Panc1 (cell line): ENCODE data around the gene DNAAF5. TPM values are rescaled to one million over a fixed set of nuclear protein-coding genes. Genes with fewer than 3 reads are reported as not detected.
"Not testable (repeated sequence)": the region's sequence is repeated elsewhere in the genome, so short reads cannot be mapped to it uniquely, and the experiment has no call there.

Source experiments
- ATAC-seq: fragments of 200-7000 bp; cut with Tn5 transposase; 2 replicates; pipeline ENCODE4 v1.9.1; 2020; ENCODE audit warnings: mild to moderate bottlenecking, moderate library complexity
- BruUV-seq: library from RNA; stranded (reverse); fragments of 400-500 nt; replicated peaks from 2 replicates; lab custom pipeline; 2021; lab: Mats Ljungman, UMichigan
- CTCF ChIA-PET: fragments of 300-600 bp; sonication (Branson Sonifier 250); formaldehyde crosslinking; loops from one replicate; lab custom pipeline; 2022; ENCODE audit warnings: antibody characterized with exemption; lab: Charles Lee
- POLR2A ChIA-PET: fragments of 300-600 bp; sonication (Branson Sonifier 250); formaldehyde crosslinking; loops from one replicate; lab custom pipeline; 2022; ENCODE audit warnings: antibody characterized with exemption; lab: Charles Lee
- DNase-seq: peaks from one replicate; pipeline ENCODE4 v3.0.0-alpha.2; 2010; ENCODE audit warnings: low read depth, low spot score
- H3K27ac ChIP-seq: 2 replicates; pipeline ENCODE4 v1.5.1; 2011; ENCODE audit warnings: mild to moderate bottlenecking, low read length, inconsistent platforms
- H3K27me3 ChIP-seq: fragments of 200-500 bp; sonication (Bioruptor generic); 2 replicates; pipeline ENCODE4 v1.6.0; 2014; ENCODE audit warnings: low read length, inconsistent platforms; ENCODE audit not compliant: control insufficient read depth, insufficient read depth
- H3K36me3 ChIP-seq: fragments of 200-500 bp; sonication (Bioruptor generic); 2 replicates; pipeline ENCODE4 v1.5.1; 2014; ENCODE audit warnings: inconsistent platforms, mild to moderate bottlenecking, low read length, moderate library complexity; ENCODE audit not compliant: control insufficient read depth, insufficient read depth
- H3K4me1 ChIP-seq: 2 replicates; pipeline ENCODE4 v1.5.1; 2011; ENCODE audit warnings: inconsistent platforms, mild to moderate bottlenecking, low read length, moderate library complexity; ENCODE audit not compliant: control insufficient read depth, insufficient read depth
- H3K4me3 ChIP-seq, 2 experiments: 2 replicates each; pipeline ENCODE4 v1.5.1; 2011 to 2012; ENCODE audit warnings: low read depth in 2 of 2, low read length in 2 of 2, mild to moderate bottlenecking in 2 of 2, inconsistent platforms in 1 of 2, moderate library complexity in 1 of 2
- H3K9me3 ChIP-seq: fragments of 200-500 bp; sonication (Bioruptor generic); 2 replicates; pipeline ENCODE4 v1.5.1; 2014; ENCODE audit warnings: low read depth, mild to moderate bottlenecking, inconsistent platforms, low read length, moderate library complexity; ENCODE audit not compliant: control insufficient read depth, insufficient read depth
- CTCF ChIP-seq: fragments of 450-650 bp; IDR thresholded peaks from 2 replicates; pipeline ENCODE4 v1.5.1; 2017; ENCODE audit warnings: mild to moderate bottlenecking
- POLR2AphosphoS5 ChIP-seq: IDR thresholded peaks from 2 replicates; pipeline ENCODE4 v1.6.1; 2012; ENCODE audit warnings: mild to moderate bottlenecking, low read depth, low read length, moderate library complexity
- REST ChIP-seq, 2 experiments: IDR thresholded peaks; 2 replicates each; pipeline ENCODE4 v1.6.1; 2011 to 2012; ENCODE audit warnings: low read depth in 2 of 2, control low read depth in 1 of 2, low read length in 1 of 2, mild to moderate bottlenecking in 1 of 2, moderate library complexity in 1 of 2; ENCODE audit not compliant: insufficient read depth in 1 of 2
- SIN3A ChIP-seq: IDR thresholded peaks from 2 replicates; pipeline ENCODE4 v1.6.1; 2012; ENCODE audit warnings: low read depth, mild to moderate bottlenecking, low read length, moderate library complexity, borderline replicate concordance; ENCODE audit not compliant: insufficient read depth
- TCF7L2 ChIP-seq: IDR thresholded peaks from 2 replicates; pipeline ENCODE4 v1.6.1; 2011; ENCODE audit warnings: mild to moderate bottlenecking, low read depth, low read length, inconsistent platforms
- in situ Hi-C: cut with HindIII; loops from 2 replicates; pipeline ENCODE4 v1.10.0; 2016; ENCODE audit warnings: low sequenced_read_pairs, low pct_unique_long_range_greater_than_20kb
- intact Hi-C: fragments of 100-400 bp; cut with micrococcal nuclease; formaldehyde crosslinking; loops from one replicate; pipeline ENCODE4 v1.10.0; 2022; ENCODE audit not compliant: unreplicated experiment
- total RNA-seq: library from RNA; stranded (reverse); gene quantifications from one replicate; pipeline ENCODE4 v1.2.1, GENCODE V29; 2021; ENCODE audit not compliant: unreplicated experiment

The DNAAF5 gene
- total RNA-seq, 1 experiment from 2014 or later = 79.5 TPM

GRCh38 chr7:794207-794606 lies 67.7 kb downstream of the DNAAF5 start:
- ChIA-PET POLR2A (no interaction called here), CTCF (no interaction called here)
- no TSS peak for BruUV-seq
- Histone ChIP-seq H3K27me3 (no peaks in the 10 kb centered on the region), H3K36me3 (no peaks in the 10 kb centered on the region), H3K27ac (no peak overlapping the region), H3K9me3 (no peaks in the 10 kb centered on the region), H3K4me3 (no peak overlapping the region), H3K4me1 (no peaks in the 10 kb centered on the region)
- in situ Hi-C loops = no loop called here
- DNase-seq (no peak), ATAC-seq (no peak)
- intact Hi-C loops = no loop called here
- TF ChIP-seq TCF7L2 (no peak), REST (IDR thresholded peaks at IDR 0.05; ENCODE audit: insufficient read depth in 1 of 2, low read depth in 2 of 2, low read length in 1 of 2) (no peak), POLR2AphosphoS5 (no peak), SIN3A (no peak), CTCF (no peak)

GRCh38 chr7:794671-795329 lies 68.3 kb downstream of the DNAAF5 start:
- Histone ChIP-seq H3K27ac (no peak overlapping the region), H3K9me3 (no peaks in the 10 kb centered on the region), H3K4me1 (no peaks in the 10 kb centered on the region), H3K27me3 (no peaks in the 10 kb centered on the region), H3K4me3 (no peak overlapping the region), H3K36me3 (no peaks in the 10 kb centered on the region)
- ChIA-PET POLR2A (no interaction called here), CTCF (no interaction called here)
- TF ChIP-seq TCF7L2 = no peak
- TF ChIP-seq SIN3A = no peak
- in situ Hi-C loops (no loop called here), intact Hi-C loops (no loop called here)
- ATAC-seq (no peak), DNase-seq (no peak)
- no TSS peak for BruUV-seq

GRCh38 chr7:796434-797169 lies 70.1 kb downstream of the DNAAF5 start:
- H3K4me3 ChIP-seq, DNase-seq, H3K4me1 ChIP-seq, H3K36me3 ChIP-seq, POLR2A ChIA-PET, H3K27ac ChIP-seq, CTCF ChIA-PET, ATAC-seq, H3K9me3 ChIP-seq, in situ Hi-C loops, H3K27me3 ChIP-seq, intact Hi-C loops, BruUV-seq: not testable (repeated sequence)
